IMR-90 (cell line): ENCODE measurements around the gene TMEM54.

Experiments used
- BHLHE40 ChIP-seq: fragments of 150-350 bp; IDR thresholded peaks from 2 replicates; pipeline ENCODE4 v1.6.1; 2016; ENCODE audit warnings: mild to moderate bottlenecking, low read depth, low read length
- CEBPB ChIP-seq: IDR thresholded peaks from 2 replicates; pipeline ENCODE4 v1.6.1; 2012; ENCODE audit warnings: low read depth, low read length, improper control_type of control experiment
- CTCF ChIP-seq: conservative IDR thresholded peaks from 2 replicates; pipeline ENCODE4 v1.5.1; 2012; ENCODE audit warnings: mild to moderate bottlenecking, low read depth, low read length, improper control_type of control experiment
- MXI1 ChIP-seq: IDR thresholded peaks from 2 replicates; pipeline ENCODE4 v1.6.1; 2012; ENCODE audit warnings: low read depth, mild to moderate bottlenecking, low read length, moderate library complexity, borderline replicate concordance
- NFE2L2 ChIP-seq: fragments of 150-350 bp; IDR thresholded peaks from 2 replicates; pipeline ENCODE4 v1.6.1; 2016; ENCODE audit warnings: low read depth, mild to moderate bottlenecking, low read length
- POLR2A ChIP-seq: IDR thresholded peaks from 2 replicates; pipeline ENCODE4 v1.6.1; 2012; ENCODE audit warnings: mild to moderate bottlenecking, low read depth, low read length
- RAD21 ChIP-seq: IDR thresholded peaks from 2 replicates; pipeline ENCODE4 v1.6.1; 2012; ENCODE audit warnings: low read length, improper control_type of control experiment
- RFX5 ChIP-seq: IDR thresholded peaks from 2 replicates; pipeline ENCODE4 v1.8.0; 2012; ENCODE audit warnings: low read depth, mild to moderate bottlenecking, low read length, moderate library complexity
- SMC3 ChIP-seq: fragments of 150-350 bp; IDR thresholded peaks from 2 replicates; pipeline ENCODE4 v1.6.1; 2016; ENCODE audit warnings: low read depth, mild to moderate bottlenecking, antibody characterized with exemption, low read length, moderate library complexity

- TF ChIP-seq CTCF = no peak
- no peak for TF ChIP-seq BHLHE40
- no peak for TF ChIP-seq MXI1
- no peak for TF ChIP-seq CEBPB
- TF ChIP-seq SMC3 = no peak
- no peak for TF ChIP-seq POLR2A
- TF ChIP-seq RAD21 = no peak
- TF ChIP-seq RFX5 = no peak
- no peak for TF ChIP-seq NFE2L2
Measured at GRCh38 chr1:32920833-32921232, 19.6 kb upstream of the TMEM54 start.
